HG02970 (cell line): Measurements from ENCODE around the gene CLTCL1.
"Not testable (repeated sequence)": the region's sequence is repeated elsewhere in the genome, so short reads cannot be mapped to it uniquely, and the experiment has no call there.

Source experiments
- ATAC-seq: cut with Tn5 transposase; IDR thresholded peaks from one replicate; pipeline ENCODE4 v1.9.1; 2021; ENCODE audit warnings: mild to moderate bottlenecking, moderate library complexity, moderate number of reproducible peaks; ENCODE audit not compliant: unreplicated experiment, low FRiP score

Gene CLTCL1

DNA sequence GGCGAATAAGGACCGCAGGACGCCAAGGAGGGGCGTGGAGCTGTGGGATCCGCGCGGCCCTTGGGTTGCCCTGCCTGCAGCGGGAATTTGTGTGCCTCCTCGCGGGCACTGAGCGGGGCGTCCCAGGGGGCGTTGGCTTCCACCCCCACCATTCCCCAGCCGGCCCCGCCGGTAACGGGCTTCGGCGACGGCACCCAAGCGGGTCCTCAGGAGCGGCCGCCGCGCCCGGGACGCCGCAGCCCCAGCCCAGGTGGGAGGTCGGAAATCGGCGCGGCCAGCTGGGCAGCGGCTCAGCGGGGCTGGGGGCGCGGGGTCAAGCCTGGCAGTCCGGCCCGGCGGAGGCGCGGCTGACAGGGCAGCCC is 320 bp downstream of the CLTCL1 start:
- peak; percentile 35 for ATAC-seq

DNA sequence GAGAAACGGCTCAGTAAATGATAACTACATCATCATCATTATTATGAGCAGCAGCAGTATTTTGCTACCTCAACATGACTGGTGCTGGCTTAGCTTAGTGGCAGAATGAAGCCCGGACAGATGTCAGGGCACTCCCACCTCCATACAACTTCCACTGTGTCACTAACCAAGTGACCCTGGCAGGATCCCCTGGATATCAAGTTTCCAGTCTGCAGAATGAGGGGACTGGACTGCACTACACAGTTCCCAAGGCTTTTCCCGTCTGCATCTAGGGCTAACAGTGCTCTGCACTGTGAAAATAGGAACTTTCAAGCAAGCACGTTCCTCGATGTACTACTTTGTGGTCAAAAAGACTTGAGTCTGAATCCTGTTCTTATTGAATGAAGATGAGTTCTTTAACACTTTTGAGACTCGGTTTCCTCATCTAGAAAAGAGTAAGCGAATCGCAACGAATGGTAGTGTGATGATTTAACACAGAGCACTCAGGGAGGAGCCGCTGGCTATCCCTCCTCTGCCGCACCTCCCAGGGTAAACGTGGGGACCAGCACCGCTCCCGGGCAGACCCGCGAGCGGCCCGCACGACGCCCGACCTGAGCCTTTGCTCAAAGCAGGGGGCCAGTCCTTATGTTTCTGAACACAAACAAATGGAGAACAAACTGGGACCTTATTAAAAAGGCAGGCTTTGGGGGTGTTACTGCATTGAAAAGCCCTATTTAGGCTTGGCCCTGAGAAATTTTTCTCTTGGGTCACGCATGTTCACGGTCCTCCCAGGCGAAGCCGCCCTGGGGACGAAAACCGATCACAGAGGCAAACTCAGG is 910 bp downstream of the CLTCL1 start:
- peak; percentile 10 for ATAC-seq

DNA sequence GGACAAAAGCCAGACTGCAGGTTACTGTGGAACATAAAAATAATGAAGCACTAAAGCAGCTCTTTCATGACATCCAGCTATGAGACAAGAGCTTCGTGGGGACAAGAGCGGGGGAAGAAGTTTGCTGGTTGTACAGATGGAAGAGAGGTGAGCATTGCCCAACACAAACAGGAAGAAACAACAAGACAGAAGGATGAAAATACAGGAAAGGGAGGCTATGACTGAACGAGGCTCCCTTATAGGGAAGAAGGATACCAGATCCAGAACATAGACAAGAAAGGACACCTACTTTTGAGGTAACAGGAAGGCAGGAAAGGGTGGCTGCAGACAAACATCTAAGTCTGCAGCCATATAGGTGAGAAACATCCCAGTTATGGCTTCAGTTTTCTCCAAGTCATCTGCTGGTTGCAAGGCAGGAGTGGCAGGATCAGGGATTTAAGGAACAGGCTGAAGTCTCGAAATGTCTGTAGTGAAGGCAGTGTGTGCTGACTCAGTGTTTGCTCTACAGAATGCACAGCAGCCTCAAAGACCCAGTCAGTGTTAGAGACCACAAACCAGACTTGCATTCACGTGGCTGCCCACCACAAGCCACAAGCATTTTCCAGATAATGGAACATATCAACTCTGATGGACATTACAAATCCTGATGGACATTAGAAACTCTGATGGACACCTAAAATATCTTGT is 1.9 kb downstream of the CLTCL1 start:
- no peak for ATAC-seq

DNA sequence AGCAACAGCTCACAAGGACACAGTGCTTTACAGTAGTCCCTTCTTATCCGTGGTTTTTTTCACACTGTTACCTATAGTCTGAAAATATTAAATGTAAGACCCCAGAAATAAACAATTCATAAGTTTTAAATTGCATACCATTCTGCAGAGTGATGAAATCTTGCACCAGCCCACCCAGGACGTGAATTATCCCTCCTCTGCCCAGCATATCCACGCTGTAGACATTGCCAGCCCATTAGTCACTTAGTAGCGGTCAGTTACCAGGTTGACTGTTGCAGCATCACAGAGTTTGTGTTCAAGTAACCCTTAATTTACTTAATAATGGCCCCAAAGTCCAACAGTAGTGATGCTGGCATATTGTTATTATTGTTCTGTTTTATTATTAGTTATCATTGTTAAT is 3.6 kb downstream of the CLTCL1 start:
- ATAC-seq = no peak

DNA sequence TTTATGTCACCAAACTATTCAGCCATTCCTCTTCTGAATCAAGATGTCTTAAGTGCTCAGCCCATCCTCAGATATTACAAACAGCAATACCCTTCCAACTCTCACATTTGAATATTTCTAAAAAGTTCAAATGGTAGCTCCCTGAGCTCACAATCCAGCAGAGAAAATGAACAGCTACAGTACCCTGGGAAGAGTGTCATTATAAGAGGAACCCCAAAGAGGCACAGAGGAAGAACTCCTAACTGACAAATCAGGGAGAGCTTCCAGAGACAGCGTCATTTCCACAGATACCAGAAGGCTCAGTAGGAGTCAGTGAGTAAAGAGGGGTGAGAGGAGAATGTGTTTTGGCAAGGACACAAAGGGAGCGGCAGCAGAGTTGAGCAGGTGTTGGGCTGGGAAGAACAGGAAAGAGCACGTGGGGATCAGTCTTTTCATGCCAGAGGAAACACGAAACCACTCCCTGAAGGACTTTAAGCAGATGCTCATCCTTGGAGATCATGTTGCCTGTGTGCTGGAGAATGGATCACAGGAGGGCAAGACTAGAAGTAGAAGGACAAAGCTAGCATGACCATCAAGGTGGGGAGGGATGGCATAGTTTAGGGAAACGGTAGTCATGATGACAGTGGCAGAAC is 4.3 kb downstream of the CLTCL1 start:
- no peak for ATAC-seq

DNA sequence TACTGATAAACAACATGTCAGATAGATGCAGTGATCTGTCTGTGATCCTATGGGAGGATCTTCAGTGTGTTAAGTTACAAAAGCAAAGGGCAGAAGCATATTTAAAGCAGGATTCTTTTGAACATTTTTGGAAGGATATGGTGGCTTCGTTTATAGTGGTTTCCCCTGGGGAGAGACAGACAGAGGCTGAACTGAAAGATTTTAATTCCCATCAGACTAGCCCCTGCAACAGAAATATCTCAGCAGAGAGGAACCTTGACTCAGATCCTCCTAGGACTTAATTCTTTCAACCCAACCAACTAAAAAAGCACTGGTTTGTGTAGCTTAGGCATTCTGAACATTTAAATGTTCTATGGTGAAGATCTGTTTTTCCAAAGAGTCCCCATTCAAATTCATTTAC is 5.7 kb downstream of the CLTCL1 start:
- no peak for ATAC-seq

DNA sequence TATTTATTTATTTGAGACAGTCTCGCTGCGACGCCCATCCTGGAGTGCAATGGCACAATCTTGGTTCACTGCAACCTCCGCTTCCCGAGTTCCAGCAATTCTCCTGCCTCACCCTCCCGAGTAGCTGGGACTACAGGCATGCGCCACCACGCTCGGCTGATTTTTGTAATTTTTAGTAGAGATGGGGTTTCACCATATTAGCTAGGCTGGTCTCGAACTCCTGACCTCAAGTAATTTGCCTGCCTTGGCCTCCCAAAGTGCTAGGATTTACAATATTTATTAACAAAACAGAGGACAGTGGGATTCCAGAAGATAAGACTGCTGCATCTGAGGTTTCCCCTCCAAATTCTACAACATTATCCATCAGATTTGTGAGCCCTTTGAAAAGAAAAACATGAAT is 12.4 kb downstream of the CLTCL1 start:
- not testable (repeated sequence) for ATAC-seq

DNA sequence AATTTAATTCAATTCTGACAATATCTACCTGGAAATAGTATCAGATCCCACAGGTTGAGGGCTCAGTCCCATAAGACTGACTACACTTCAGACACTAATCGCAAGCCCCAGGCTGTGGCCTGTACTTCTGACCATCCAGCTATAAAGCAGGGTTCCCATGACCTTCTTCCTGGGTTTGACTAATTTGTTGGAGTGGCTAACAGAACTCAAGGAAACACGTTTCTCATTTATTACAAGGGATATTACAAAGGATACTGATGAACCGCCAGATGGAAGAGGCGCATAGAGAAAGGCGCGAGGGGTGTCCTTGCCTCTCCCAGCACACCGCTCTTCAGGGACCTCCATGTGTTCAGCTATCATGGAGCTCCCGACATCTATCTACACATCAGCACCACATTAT is 13.7 kb downstream of the CLTCL1 start:
- no peak for ATAC-seq

DNA sequence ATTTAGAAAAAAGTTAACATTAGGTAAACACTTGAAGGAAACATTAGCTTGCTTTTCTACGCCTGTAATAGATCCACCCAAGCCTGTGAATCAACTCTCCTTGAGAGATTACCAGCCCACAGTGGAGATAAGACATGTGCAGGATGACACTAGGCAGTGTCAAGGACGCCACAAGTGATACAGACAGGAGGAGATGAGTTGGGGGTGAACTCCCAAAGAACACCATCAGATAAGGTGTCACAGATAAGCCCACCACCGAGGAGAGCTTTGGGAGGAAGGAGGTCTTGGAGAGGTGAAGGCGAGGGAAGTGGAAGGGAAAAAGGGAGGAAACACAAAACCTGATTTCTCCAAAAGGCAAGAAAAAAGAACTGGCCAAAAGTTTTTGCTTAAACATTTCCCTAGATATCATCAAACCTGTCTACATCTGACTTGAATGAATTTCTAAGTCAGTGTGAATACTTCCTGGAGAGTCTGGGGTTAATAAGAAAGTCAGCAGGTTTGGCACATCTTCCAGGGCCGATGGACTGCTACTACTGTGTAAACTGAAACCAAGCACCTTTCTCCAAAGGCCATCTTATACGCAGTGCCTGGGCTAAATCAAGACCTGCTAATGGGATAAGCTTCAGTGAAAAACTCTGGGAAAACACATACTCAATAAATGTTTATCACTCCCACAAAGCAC is 15.5 kb downstream of the CLTCL1 start:
- ATAC-seq = no peak

DNA sequence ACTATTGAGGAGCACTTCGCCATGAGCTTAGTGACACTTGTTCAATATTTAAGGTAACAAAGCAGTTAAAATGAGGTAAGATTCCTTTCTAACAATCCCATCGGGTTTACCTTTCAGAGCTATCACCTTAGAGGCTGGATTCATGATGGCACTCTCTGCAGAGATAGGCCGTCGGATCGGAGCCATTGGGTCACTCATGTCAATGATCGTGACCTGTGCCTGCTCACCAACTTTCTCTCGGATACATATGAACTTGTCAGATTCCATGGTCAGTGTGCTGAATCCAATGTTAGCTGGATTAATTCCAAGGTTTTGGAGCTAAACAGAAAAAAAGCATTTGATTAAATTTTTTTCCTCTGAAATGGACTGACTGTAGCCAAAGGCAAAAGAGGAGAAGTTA is 16.0 kb downstream of the CLTCL1 start:
- ATAC-seq = no peak

DNA sequence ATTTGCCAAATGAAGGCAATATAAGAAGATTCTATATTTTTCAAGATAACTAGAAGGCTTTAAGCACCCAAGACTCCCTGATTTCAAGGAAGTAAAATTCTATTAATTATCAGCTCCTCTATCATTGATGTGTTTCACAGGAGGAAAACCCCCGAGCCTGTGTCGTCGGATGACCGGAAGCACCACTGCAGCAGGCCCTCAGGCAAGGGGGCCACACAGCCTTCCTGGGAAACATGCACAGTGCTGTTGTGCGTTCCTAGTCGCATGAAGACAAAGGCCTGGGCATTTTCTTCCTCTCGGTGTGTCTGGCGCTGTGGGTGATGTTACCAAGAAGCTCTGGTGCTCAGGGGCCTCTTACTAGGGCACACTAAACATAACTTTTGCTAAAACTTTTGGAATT is 16.4 kb downstream of the CLTCL1 start:
- no peak for ATAC-seq

DNA sequence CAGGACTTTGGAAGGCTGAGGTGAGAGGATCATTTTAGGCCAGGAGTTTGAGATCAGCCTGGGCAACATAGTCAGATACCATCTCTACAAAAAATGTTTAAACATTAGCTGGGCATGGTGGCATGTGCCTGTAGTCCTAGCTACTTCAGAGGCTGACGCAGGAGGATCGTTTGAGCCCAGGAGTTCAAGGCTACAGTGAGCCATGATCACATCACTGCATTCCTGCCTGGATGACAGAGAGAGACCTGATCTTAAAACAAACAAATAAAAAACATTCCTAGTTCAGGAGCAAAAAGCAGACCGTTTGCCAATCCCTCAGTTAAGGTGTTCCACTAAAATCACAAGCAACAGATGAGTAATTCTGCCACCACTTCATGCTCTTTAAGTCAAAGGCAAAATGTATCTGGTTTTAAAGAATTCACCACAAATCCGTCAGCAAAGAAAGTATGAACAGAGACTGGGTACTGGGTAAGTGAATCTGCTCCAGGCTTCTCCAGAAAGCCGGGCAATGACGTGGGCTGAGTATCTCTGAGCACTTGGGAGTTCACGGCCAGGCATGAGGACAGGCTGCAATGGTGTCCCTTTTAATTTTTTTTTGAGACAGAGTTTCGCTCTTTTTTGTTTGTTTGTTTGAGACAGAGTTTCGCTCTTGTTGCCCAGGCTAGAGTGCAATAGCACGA is 19.5 kb downstream of the CLTCL1 start:
- ATAC-seq = no peak

DNA sequence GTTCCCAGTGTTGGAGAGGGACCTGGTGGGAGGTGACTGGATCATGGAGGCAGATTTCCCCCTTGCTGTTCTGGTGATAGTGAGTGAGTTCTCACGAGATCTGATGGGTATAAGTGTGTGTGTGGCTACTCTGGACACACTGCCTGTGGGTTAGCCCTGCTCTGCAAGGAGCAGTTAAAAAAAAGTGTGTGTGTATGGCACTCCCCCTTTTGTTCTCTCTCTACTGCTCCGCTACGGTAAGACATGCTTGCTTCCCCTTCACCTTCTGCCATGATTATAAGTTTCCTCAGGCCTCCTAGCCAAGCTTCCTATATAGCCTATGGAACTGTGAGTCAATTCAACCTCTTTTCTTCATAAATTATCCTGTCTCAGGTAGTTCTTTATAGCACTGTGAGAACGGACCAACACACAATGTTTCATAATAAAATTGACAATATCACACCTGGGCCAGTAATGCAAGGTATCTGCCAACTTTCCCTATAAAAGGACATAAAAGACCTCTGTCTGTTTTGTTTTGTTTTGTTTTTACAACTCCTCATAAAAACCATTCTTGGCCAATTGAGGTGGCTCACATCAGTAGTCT is 20.2 kb downstream of the CLTCL1 start:
- no peak for ATAC-seq

DNA sequence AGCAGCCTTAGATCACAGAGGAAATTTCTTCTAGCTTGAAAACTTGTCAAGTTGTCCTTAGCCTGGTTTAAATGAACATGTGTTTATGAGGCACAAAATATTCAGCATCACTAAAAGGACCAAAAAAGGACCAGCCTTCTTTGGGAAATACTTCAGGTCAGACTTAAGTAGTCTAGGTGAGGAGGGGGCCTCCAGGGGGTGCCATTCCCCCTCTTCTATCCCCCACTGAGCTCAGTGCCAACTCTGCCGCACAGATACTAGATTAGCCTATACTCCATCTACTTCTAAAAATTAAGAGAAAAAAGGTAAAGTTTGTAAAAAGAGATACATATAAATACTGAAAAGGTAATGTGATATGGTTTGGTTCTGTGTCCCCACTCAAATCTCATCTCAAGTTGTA is 20.6 kb downstream of the CLTCL1 start:
- no peak for ATAC-seq

DNA sequence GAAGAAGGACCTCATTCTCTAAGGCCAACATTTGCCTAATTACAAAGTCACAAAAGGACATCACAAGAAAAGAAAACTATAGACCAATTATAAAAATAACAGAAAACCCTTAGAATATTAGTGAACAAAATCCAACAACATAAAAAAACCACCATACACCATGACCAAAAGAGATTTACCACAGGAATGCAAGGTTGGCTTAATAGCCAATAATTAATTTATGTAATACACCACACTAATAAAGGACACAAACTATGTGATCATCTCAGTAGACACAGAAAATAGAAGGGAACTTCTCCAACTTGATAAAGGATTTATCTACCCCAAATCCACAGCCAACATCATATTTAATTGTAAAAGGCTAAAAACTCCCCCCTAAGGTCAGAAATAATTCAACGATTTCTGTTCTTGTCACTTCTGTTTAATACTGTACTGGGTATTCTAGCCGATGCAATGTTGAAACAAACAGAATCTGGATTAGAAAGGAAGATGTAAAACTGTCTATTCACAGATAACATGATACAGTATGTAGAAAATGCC is 24.9 kb downstream of the CLTCL1 start:
- ATAC-seq = no peak

DNA sequence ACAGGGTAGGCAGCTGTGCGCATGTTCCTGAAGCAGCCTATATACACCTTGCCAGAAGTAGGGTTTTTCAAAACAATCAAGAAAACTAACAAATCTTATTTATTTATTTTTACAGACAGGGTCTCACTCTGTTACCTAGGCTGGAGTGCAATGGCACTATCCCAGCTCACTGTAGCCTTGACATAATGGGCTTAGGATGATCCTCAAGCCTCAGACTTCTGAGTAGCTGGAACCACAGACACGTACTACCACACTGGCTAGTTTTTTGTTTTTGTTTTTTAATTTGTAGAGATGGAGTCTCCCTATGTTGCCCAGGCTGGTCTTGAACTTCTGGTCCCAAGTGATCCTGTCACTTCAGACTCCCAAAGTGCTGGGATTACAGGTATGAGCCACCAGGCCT is 25.7 kb downstream of the CLTCL1 start:
- no peak for ATAC-seq

DNA sequence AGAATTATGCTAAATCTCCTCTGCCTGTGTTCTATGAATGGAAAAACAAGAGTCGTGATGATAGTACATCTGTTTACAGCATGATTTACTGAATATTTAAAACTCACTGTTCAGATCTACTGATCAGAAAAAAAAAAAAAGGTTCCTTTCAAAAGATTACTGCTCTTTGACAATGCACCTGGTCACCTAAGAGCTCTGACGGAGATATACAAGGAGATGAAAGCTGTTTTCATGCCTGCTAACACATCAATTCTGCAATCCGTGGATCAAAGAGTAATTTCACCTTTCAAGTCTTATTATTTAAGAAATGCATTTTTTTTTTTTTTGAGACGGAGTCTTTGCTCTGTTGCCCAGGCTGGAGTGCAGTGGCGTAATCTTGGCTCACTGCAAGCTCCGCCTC is 30.7 kb downstream of the CLTCL1 start:
- no peak for ATAC-seq

DNA sequence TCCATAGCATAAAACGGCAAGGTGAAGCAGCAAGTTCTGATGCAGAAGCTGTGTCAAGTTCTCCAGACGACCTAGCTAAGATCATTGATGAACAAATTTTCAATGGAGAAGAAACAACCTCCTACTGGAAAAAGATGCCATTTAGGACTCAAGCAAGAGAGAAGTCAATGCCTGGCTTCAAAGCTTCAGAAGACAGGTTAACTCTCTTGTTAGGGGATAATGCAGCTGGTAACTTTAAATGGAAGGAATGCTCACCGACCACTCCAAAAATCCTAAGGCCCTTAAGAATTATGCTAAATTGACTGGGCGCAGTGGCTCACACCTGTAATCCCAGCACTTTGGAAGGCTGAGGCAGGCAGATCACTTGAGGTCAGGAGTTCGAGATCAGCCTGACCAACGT is 31.3 kb downstream of the CLTCL1 start:
- ATAC-seq = no peak

DNA sequence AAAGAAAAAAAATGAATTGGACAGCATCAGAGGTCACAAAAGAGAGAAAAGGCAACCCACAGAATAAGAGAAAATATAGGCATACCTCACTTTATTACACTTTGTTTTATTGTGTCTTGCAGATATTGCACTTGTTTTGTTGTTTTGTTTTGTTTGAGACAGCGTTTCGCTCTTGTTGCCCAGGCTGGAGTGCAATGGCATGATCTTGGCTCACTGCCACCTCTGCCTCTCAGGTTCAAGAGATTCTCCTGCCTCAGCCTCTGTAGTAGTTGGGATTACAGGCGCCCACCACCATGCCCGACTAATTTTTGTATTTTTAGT is 32.6 kb downstream of the CLTCL1 start:
- not testable (repeated sequence) for ATAC-seq

DNA sequence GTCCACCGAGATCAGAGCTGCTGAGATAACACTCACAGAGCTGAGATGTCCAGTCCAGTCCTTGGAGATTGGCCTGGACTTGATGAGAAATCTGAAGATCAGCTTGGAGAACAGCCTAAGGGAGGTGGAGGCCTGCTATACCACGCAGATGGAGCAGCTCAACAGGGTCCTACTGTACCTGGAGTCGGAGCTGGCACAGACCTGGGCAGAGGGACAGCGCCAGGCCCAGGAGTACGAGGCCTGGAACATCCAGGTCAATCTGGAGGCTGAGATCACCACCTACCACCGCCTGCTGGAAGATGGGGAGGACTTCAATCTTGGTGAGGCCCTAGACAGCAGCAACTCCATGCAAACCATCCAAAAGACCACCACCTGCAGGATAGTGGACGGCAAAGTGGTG is 33.1 kb downstream of the CLTCL1 start:
- ATAC-seq = no peak
